Measurements from ENCODE around the gene RAVER1. TPM values are rescaled to one million over a fixed set of nuclear protein-coding genes. Genes with fewer than 3 reads are reported as not detected.
A peak's percentile ranks its signal among the peaks of the same experiment; 100 is the strongest.

The RAVER1 gene
- total RNA-seq, 2 experiments from 2014 or later = 105 to 111 TPM

DNA sequence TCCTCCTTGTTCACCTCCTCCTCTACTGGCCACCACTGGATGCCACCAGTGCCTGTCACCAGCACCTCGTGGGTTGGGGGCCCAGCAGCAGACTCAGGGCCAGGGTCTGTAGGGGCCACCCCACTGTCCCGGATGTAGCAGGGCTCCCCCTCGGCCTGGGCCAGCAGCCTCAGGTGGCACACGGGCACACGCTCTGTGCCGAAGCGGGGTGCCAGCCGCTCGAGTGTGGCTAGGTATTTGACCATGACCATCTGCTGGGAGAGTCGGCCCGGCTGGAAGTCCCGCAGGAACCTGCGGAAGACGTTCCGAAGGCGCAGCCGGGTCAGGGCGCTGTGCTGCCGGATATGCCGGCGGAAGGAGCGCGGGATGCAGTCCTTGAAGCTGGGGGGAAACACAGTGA lies 32.2 kb upstream of the RAVER1 start:
- CTCF ChIA-PET = interaction anchor here (1.2 kb wide), 1 partner anchor 23 kb away, joined by 5 read pairs; no protein-coding TSS in a partner anchor
- no peak for TF ChIP-seq CTCF (IDR thresholded peaks at IDR 0.05)
- H3K9me3 Mint-ChIP-seq = no peaks in the 10 kb centered on the region
- peaks cover 6% of the 10 kb centered on the region for H3K4me1 Mint-ChIP-seq (ENCODE audit: low read depth)
- H3K36me3 Mint-ChIP-seq (ENCODE audit: low read depth) = peaks cover 35% of the 10 kb centered on the region
- POLR2A ChIA-PET = no interaction called here
- no peak overlapping the region for H3K4me3 Mint-ChIP-seq
- no peak overlapping the region for H3K27ac Mint-ChIP-seq
- no peak for ATAC-seq
- intact Hi-C loops (cut with micrococcal nuclease) = no loop called here
- H3K27me3 Mint-ChIP-seq = no peaks in the 10 kb centered on the region
- no peak for DNase-seq

GRCh38 chr19:10364644-10365043 lies 31.3 kb upstream of the RAVER1 start:
- ATAC-seq (no peak), DNase-seq (no peak)
- Mint-ChIP-seq H3K4me1 (ENCODE audit: low read depth) (peaks cover 6% of the 10 kb centered on the region), H3K36me3 (ENCODE audit: low read depth) (peaks cover 32% of the 10 kb centered on the region), H3K27ac (no peak overlapping the region), H3K27me3 (no peaks in the 10 kb centered on the region), H3K4me3 (no peak overlapping the region), H3K9me3 (no peaks in the 10 kb centered on the region)
- TF ChIP-seq CTCF (IDR thresholded peaks at IDR 0.05) = no peak
- ChIA-PET CTCF (no interaction called here), POLR2A (no interaction called here)
- intact Hi-C loops (cut with micrococcal nuclease) = no loop called here

- ChIA-PET CTCF (no interaction called here), POLR2A (no interaction called here)
- intact Hi-C loops (cut with micrococcal nuclease) = no loop called here
- peaks cover 4% of the 10 kb centered on the region for H3K4me1 Mint-ChIP-seq (ENCODE audit: low read depth)
- DNase-seq = no peak
- no peak overlapping the region for H3K4me3 Mint-ChIP-seq
- peaks cover 27% of the 10 kb centered on the region for H3K36me3 Mint-ChIP-seq (ENCODE audit: low read depth)
- no peak overlapping the region for H3K27ac Mint-ChIP-seq
- peak; percentile 21 for ATAC-seq
- H3K9me3 Mint-ChIP-seq = no peaks in the 10 kb centered on the region
- no peak for TF ChIP-seq CTCF (IDR thresholded peaks at IDR 0.05)
- no peaks in the 10 kb centered on the region for H3K27me3 Mint-ChIP-seq
Observed at GRCh38 chr19:10363789-10364281, 30.5 kb upstream of the RAVER1 start.

DNA sequence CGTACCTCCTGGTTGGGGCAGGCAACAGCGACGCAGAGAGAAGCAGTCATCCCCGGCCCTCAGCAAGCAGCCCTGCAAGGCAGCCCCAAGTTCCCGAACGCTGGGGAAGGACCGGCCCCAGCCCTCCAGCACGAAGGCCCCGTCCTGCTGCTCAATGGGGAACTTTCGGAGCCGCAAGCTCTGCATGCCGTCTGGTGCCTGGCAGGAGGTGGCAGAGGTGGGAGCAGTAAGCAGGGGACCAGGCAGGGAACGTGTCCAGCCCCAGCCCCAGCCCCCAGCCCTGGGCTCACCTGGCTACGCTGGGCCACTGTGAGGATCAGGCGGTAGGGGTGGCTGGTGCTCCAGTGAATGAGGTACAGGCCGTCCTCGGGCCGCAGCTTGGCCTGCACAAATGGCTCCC lies 28.9 kb upstream of the RAVER1 start:
- H3K27me3 Mint-ChIP-seq = no peaks in the 10 kb centered on the region
- no peak for TF ChIP-seq CTCF (IDR thresholded peaks at IDR 0.05)
- DNase-seq (no peak), ATAC-seq (no peak)
- ChIA-PET CTCF (no interaction called here), POLR2A (interaction anchor here (1.3 to 1.5 kb wide), 2 partner anchors 8 to 18 kb away, joined by 3 to 4 read pairs; no protein-coding TSS in a partner anchor)
- H3K9me3 Mint-ChIP-seq = no peaks in the 10 kb centered on the region
- H3K4me3 Mint-ChIP-seq = no peak overlapping the region
- no peak overlapping the region for H3K27ac Mint-ChIP-seq
- intact Hi-C loops (cut with micrococcal nuclease) = no loop called here
- H3K36me3 Mint-ChIP-seq (ENCODE audit: low read depth) = peaks cover 20% of the 10 kb centered on the region
- no peaks in the 10 kb centered on the region for H3K4me1 Mint-ChIP-seq (ENCODE audit: low read depth)

GRCh38 chr19:10361569-10362011 lies 28.3 kb upstream of the RAVER1 start:
- Mint-ChIP-seq H3K9me3 (no peaks in the 10 kb centered on the region), H3K27me3 (no peaks in the 10 kb centered on the region), H3K4me1 (ENCODE audit: low read depth) (no peaks in the 10 kb centered on the region), H3K27ac (no peak overlapping the region), H3K4me3 (no peak overlapping the region), H3K36me3 (ENCODE audit: low read depth) (peaks cover 17% of the 10 kb centered on the region)
- ChIA-PET POLR2A (interaction anchor here (1.0 to 1.5 kb wide), 2 partner anchors 17 to 26 kb away, joined by 3 to 4 read pairs; no protein-coding TSS in a partner anchor), CTCF (interaction anchor here (1.0 kb wide), 1 partner anchor 27 kb away, joined by 3 read pairs; no protein-coding TSS in a partner anchor)
- DNase-seq (no peak), ATAC-seq (no peak)
- intact Hi-C loops (cut with micrococcal nuclease) = no loop called here
- TF ChIP-seq CTCF (IDR thresholded peaks at IDR 0.05) = no peak

All from activated CD8-positive, alpha-beta T cell treated with anti-CD3 and anti-CD28 coated beads for 36 hours (primary cell).